ENCODE measurements around the gene FMNL1.

FMNL1 gene

GRCh38 chr17:45222014-45222288 lies 266 bp downstream of the FMNL1 start:
- no peak for TF ChIP-seq CTCF (IDR thresholded peaks at IDR 0.05; ENCODE audit: unreplicated experiment in 3 of 3)
- Mint-ChIP-seq H3K9me3 (no peaks in the 10 kb centered on the region), H3K27me3 (ENCODE audit: low read depth) (peaks cover 70% of the 10 kb centered on the region), H3K4me3 (no peak overlapping the region), H3K4me1 (peaks cover 20% of the 10 kb centered on the region), H3K27ac (no peak overlapping the region), H3K36me3 (ENCODE audit: low read depth) (no peaks in the 10 kb centered on the region)

- Mint-ChIP-seq H3K4me3 (peak overlapping the region; percentile 75 to 83 (median 81)), H3K27me3 (ENCODE audit: low read depth) (peaks cover 72% of the 10 kb centered on the region), H3K36me3 (ENCODE audit: low read depth) (no peaks in the 10 kb centered on the region), H3K4me1 (peaks cover 20% of the 10 kb centered on the region), H3K27ac (no peak overlapping the region), H3K9me3 (no peaks in the 10 kb centered on the region)
- TF ChIP-seq CTCF (IDR thresholded peaks at IDR 0.05; ENCODE audit: unreplicated experiment in 3 of 3): no peak
Measured at GRCh38 chr17:45222289-45222995, 757 bp downstream of the FMNL1 start.

- TF ChIP-seq CTCF (IDR thresholded peaks at IDR 0.05; ENCODE audit: unreplicated experiment in 3 of 3): no peak
- peak overlapping the region; percentile 75 to 83 (median 81) for H3K4me3 Mint-ChIP-seq
Measured at GRCh38 chr17:45222996-45223538, 1.4 kb downstream of the FMNL1 start.

GRCh38 chr17:45223539-45224528 lies 2.1 kb downstream of the FMNL1 start:
- no peak for TF ChIP-seq CTCF (IDR thresholded peaks at IDR 0.05; ENCODE audit: unreplicated experiment in 3 of 3)
- H3K36me3 Mint-ChIP-seq (ENCODE audit: low read depth): no peaks in the 10 kb centered on the region
- peaks cover 27% of the 10 kb centered on the region for H3K4me1 Mint-ChIP-seq
- peak overlapping the region in 1 of 3 experiments; percentile 69 for H3K27ac Mint-ChIP-seq
- peaks cover 80% of the 10 kb centered on the region for H3K27me3 Mint-ChIP-seq (ENCODE audit: low read depth)
- H3K9me3 Mint-ChIP-seq: no peaks in the 10 kb centered on the region
- H3K4me3 Mint-ChIP-seq: peak overlapping the region in 2 of 3 experiments; percentile 61 to 67

More at GRCh38 chr17:45222996-45223538, 1.4 kb downstream of the FMNL1 start:
- Mint-ChIP-seq H3K4me1 (peaks cover 21% of the 10 kb centered on the region), H3K9me3 (no peaks in the 10 kb centered on the region), H3K27me3 (ENCODE audit: low read depth) (peaks cover 79% of the 10 kb centered on the region), H3K36me3 (ENCODE audit: low read depth) (no peaks in the 10 kb centered on the region), H3K27ac (no peak overlapping the region)

GRCh38 chr17:45224671-45225050 lies 3.0 kb downstream of the FMNL1 start:
- Mint-ChIP-seq H3K4me1 (peaks cover 26% of the 10 kb centered on the region), H3K36me3 (ENCODE audit: low read depth) (no peaks in the 10 kb centered on the region), H3K27ac (no peak overlapping the region), H3K27me3 (ENCODE audit: low read depth) (peaks cover 71% of the 10 kb centered on the region), H3K9me3 (no peaks in the 10 kb centered on the region), H3K4me3 (no peak overlapping the region)
- no peak for TF ChIP-seq CTCF (IDR thresholded peaks at IDR 0.05; ENCODE audit: unreplicated experiment in 3 of 3)

Measured in nephron (organoid).